Transverse colon (tissue), 4 donors: ENCODE data around the gene DENND2A. TPM values are rescaled to one million over a fixed set of nuclear protein-coding genes. Genes with fewer than 3 reads are reported as not detected.

Experiments
- DNase-seq: peaks from one replicate; pipeline ENCODE4 v3.0.0-alpha.2; 2019
- H3K27ac ChIP-seq, 4 donors: fragments of 200-600 bp; sonication (generic); 2 replicates each; pipeline ENCODE4 v1.5.1; 2016 to 2018; ENCODE audit warnings: inconsistent platforms in 4 of 4
- H3K27me3 ChIP-seq: fragments of 200-600 bp; sonication (generic); 2 replicates; pipeline ENCODE4 v1.5.1; 2017; ENCODE audit warnings: inconsistent platforms
- H3K36me3 ChIP-seq, 4 donors: fragments of 200-600 bp; sonication (generic); 2 replicates each; pipeline ENCODE4 v1.5.1; 2017 to 2019; ENCODE audit warnings: inconsistent platforms in 4 of 4
- H3K4me1 ChIP-seq, 4 donors: fragments of 200-600 bp; sonication (generic); 2 replicates each; pipeline ENCODE4 v1.5.1; 2017 to 2020; ENCODE audit warnings: inconsistent platforms in 4 of 4
- H3K4me3 ChIP-seq, 4 donors: fragments of 200-600 bp; sonication (generic); 1 replicate in 1 of 4; 2 replicates in 3 of 4; pipeline versions ENCODE4 v1.5.1 to v1.6.1; 2017 to 2019; ENCODE audit warnings: inconsistent platforms in 4 of 4
- H3K9me3 ChIP-seq, 2 donors: fragments of 200-600 bp; sonication (generic); 2 replicates each; pipeline ENCODE4 v1.5.1; 2017 to 2019; ENCODE audit warnings: inconsistent platforms in 2 of 2
- CTCF ChIP-seq, 5 experiments: fragments of 200-600 bp in 3 of 5; fragments of 450-650 bp in 2 of 5; sonication (generic) in 3 of 5; IDR thresholded peaks; 1 replicate in 2 of 5; 2 replicates in 3 of 5; pipeline ENCODE4 v1.5.1; 2016 to 2017; ENCODE audit warnings: antibody characterized with exemption in 5 of 5, inconsistent platforms in 3 of 5, mild to moderate bottlenecking in 2 of 5, moderate library complexity in 1 of 5
- EP300 ChIP-seq: sonication (generic); formaldehyde crosslinking; IDR thresholded peaks from one replicate; pipeline ENCODE4 v1.6.1; 2017; ENCODE audit warnings: antibody characterized with exemption, low read depth
- POLR2A ChIP-seq: fragments of 450-650 bp; IDR thresholded peaks from one replicate; pipeline ENCODE4 v1.6.1; 2016; ENCODE audit warnings: antibody characterized with exemption, mild to moderate bottlenecking, moderate library complexity
- POLR2AphosphoS5 ChIP-seq, 3 donors: sonication (generic); formaldehyde crosslinking; IDR thresholded peaks; one replicate each; pipeline ENCODE4 v1.6.1; 2016; ENCODE audit warnings: antibody characterized with exemption in 3 of 3
- WGBS, 2 donors: methylation state at CpG; one replicate each; pipeline ENCODE4 v1.1.5; 2018; ENCODE audit warnings: low coverage in 1 of 2; 5-methylcytosine and 5-hydroxymethylcytosine counted together
- in situ Hi-C, 4 donors: fragments of 200-750 bp; cut with MboI; loops; one replicate each; pipeline versions ENCODE4 v1.15.0 to v1.15.1; 2017; ENCODE audit warnings: low sequenced_read_pairs in 3 of 4, low pct_ligation_motif_present in 1 of 4, low pct_unique_long_range_greater_than_20kb in 1 of 4
- intact Hi-C: fragments of 100-400 bp; cut with DNase I; formaldehyde crosslinking; loops from one replicate; pipeline ENCODE4 v1.15.1; 2023; ENCODE audit warnings: low total_unique reads
- total RNA-seq, 4 donors: library from RNA; depleted of rRNA; stranded (reverse); fragments of >200 nt; gene quantifications; one replicate each; pipeline ENCODE4 v1.1.0, GENCODE V29; 2016

DENND2A gene
- total RNA-seq, 4 donors from 2014 or later = 4.1 to 19.9 (median 7.1) TPM

GRCh38 chr7:140564643-140565042 is 76.0 kb downstream of the DENND2A start:
- no peaks in the 10 kb centered on the region for H3K27me3 ChIP-seq
- H3K4me3 ChIP-seq = no peak overlapping the region
- intact Hi-C loops (loop anchor here (5.0 kb wide), 1 partner anchor 897 kb away; no protein-coding TSS in a partner anchor), in situ Hi-C loops (no loop called here)
- H3K36me3 ChIP-seq = no peaks in the 10 kb centered on the region
- H3K9me3 ChIP-seq = no peaks in the 10 kb centered on the region
- H3K4me1 ChIP-seq = peaks cover 0 to 13% (median 4%) of the 10 kb centered on the region in 4 donors
- 79 to 83% methylated on average over 1 to 4 of the region's 4 CpGs for WGBS, 2 donors
- DNase-seq = no peak
- TF ChIP-seq CTCF (IDR thresholded peaks at IDR 0.05) (no peak), EP300 (no peak), POLR2AphosphoS5 (IDR thresholded peaks at IDR 0.05) (no peak), POLR2A (no peak)
- H3K27ac ChIP-seq = no peak overlapping the region

- Histone ChIP-seq H3K36me3 (no peaks in the 10 kb centered on the region), H3K27ac (no peak overlapping the region), H3K27me3 (no peaks in the 10 kb centered on the region), H3K4me3 (no peak overlapping the region), H3K9me3 (no peaks in the 10 kb centered on the region), H3K4me1 (peaks cover 0 to 13% (median 4%) of the 10 kb centered on the region in 4 donors)
- WGBS, 2 donors = 70% methylated on average over 5 of the region's 5 CpGs; no CpG with 5 or more reads in 1 of the 2 donors
- intact Hi-C loops = no loop called here
- in situ Hi-C loops = no loop called here
- DNase-seq = no peak
- TF ChIP-seq EP300 (no peak), POLR2AphosphoS5 (IDR thresholded peaks at IDR 0.05) (no peak)
These were observed 77.6 kb downstream of the DENND2A start for GRCh38 chr7:140562926-140563481.

GRCh38 chr7:140559410-140559809 is 81.2 kb downstream of the DENND2A start:
- Histone ChIP-seq H3K4me1 (no peaks in the 10 kb centered on the region), H3K36me3 (no peaks in the 10 kb centered on the region), H3K27ac (no peak overlapping the region), H3K9me3 (no peaks in the 10 kb centered on the region), H3K4me3 (no peak overlapping the region), H3K27me3 (no peaks in the 10 kb centered on the region)
- TF ChIP-seq EP300 (no peak), CTCF (IDR thresholded peaks at IDR 0.05) (no peak), POLR2AphosphoS5 (IDR thresholded peaks at IDR 0.05) (no peak), POLR2A (no peak)
- WGBS, 2 donors = 85 to 91% methylated on average over 5 to 9 of the region's 9 CpGs
- in situ Hi-C loops = no loop called here
- intact Hi-C loops = no loop called here
- DNase-seq = no peak

GRCh38 chr7:140557809-140558518 is 82.6 kb downstream of the DENND2A start:
- 90% methylated on average over 4 to 13 of the region's 13 CpGs for WGBS, 2 donors
- no peak for DNase-seq
- no peak for TF ChIP-seq EP300
- no peak for TF ChIP-seq POLR2AphosphoS5 (IDR thresholded peaks at IDR 0.05)
- TF ChIP-seq POLR2A = no peak
- no peak for TF ChIP-seq CTCF (IDR thresholded peaks at IDR 0.05)
- Histone ChIP-seq H3K27ac (no peak overlapping the region), H3K9me3 (no peaks in the 10 kb centered on the region), H3K4me1 (no peaks in the 10 kb centered on the region), H3K36me3 (no peaks in the 10 kb centered on the region), H3K27me3 (no peaks in the 10 kb centered on the region), H3K4me3 (no peak overlapping the region)
- intact Hi-C loops = no loop called here
- in situ Hi-C loops = no loop called here
